BE2C (cell line): Measurements from ENCODE around the gene GPRASP2.

Experiments
- DNase-seq: peaks from one replicate; pipeline ENCODE4 v3.0.0-alpha.2; 2020
- H3K27me3 ChIP-seq: fragments of 250-450 bp; sonication (Bioruptor Pico); 2 replicates; pipeline ENCODE4 v1.5.1; 2020; ENCODE audit warnings: mild to moderate bottlenecking
- H3K36me3 ChIP-seq: fragments of 250-450 bp; sonication (Bioruptor Pico); 2 replicates; pipeline ENCODE4 v1.5.1; 2020; ENCODE audit warnings: mild to moderate bottlenecking
- H3K4me1 ChIP-seq: fragments of 250-450 bp; sonication (Bioruptor Pico); 2 replicates; pipeline ENCODE4 v1.5.1; 2020
- H3K4me3 ChIP-seq: 2 replicates; pipeline ENCODE4 v1.5.1; 2011; ENCODE audit warnings: low read depth, low read length
- H3K9me3 ChIP-seq: fragments of 250-450 bp; sonication (Bioruptor Pico); 2 replicates; pipeline ENCODE4 v1.5.1; 2020
- TF ChIP-seq, protein P1 (sequence below): IDR thresholded peaks from 2 replicates; pipeline ENCODE4 v1.5.1; 2012; ENCODE audit warnings: mild to moderate bottlenecking, low read depth, low read length

The GPRASP2 gene

DNA sequence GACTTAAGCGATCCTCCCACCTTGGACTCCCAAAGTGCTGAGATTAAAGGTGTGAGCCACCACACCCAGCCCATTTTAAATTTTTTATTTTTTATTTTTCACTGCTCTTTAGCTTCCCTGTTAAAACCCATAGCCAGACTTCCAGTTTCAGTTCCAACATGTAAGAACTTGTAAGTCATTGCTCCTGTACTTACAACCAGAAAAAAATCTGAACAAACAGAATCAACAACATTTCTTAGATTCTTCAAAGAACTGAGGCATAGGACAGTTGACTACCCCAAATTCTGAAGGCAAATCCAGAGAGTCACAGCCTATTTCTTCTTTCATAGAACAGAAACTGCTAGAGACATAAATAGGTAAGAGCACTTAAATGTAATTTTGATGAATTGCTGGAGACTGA, 16.4 kb downstream of the GPRASP2 start:
- TF ChIP-seq, protein P1, sequence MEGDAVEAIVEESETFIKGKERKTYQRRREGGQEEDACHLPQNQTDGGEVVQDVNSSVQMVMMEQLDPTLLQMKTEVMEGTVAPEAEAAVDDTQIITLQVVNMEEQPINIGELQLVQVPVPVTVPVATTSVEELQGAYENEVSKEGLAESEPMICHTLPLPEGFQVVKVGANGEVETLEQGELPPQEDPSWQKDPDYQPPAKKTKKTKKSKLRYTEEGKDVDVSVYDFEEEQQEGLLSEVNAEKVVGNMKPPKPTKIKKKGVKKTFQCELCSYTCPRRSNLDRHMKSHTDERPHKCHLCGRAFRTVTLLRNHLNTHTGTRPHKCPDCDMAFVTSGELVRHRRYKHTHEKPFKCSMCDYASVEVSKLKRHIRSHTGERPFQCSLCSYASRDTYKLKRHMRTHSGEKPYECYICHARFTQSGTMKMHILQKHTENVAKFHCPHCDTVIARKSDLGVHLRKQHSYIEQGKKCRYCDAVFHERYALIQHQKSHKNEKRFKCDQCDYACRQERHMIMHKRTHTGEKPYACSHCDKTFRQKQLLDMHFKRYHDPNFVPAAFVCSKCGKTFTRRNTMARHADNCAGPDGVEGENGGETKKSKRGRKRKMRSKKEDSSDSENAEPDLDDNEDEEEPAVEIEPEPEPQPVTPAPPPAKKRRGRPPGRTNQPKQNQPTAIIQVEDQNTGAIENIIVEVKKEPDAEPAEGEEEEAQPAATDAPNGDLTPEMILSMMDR = no peak
- H3K4me1 ChIP-seq = no peaks in the 10 kb centered on the region
- no peak for DNase-seq
- no peaks in the 10 kb centered on the region for H3K27me3 ChIP-seq
- H3K9me3 ChIP-seq = no peaks in the 10 kb centered on the region
- no peaks in the 10 kb centered on the region for H3K36me3 ChIP-seq
- no peak overlapping the region for H3K4me3 ChIP-seq

DNA sequence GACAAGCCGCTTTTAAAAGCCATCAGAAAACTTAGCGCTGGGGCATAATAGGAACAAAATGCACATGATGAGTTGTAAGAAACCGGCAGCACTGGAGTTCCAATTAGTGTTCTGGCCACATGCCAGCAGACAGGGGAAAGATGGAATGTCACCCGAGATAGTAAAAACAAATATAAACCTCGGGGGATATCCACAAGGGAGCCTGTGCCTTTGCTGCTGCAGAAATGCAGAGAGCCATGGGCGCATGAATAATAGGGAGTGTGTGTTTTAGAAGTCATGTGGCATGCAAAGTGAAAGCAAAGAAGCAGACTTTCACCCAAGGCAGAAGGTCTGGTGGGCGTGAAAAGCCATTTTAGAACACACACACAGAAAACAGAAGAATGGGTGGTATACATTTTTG, 27.4 kb downstream of the GPRASP2 start:
- Histone ChIP-seq H3K9me3 (no peaks in the 10 kb centered on the region), H3K4me3 (no peak overlapping the region), H3K27me3 (no peaks in the 10 kb centered on the region), H3K36me3 (no peaks in the 10 kb centered on the region), H3K4me1 (no peaks in the 10 kb centered on the region)
- peak; percentile 16 for DNase-seq
- TF ChIP-seq, protein P1 = no peak

DNA sequence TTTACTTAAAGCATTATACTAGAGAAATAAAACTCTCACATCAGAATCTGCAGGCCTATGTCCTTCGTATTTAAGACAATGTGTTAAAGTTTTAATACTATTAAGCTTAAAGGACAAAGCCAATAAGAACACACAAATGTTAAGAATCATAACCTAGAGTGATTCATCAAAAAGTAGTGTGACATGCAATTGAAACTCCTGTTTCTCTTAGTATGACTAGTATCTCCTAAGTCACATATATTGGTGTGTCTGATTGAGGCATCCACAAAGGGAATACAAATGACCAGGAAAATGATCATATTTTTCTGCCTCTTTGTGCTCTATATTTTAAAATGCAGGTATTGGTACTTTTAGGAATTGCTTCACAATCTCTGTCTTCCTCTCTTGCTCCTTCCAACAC, 32.1 kb downstream of the GPRASP2 start:
- Histone ChIP-seq H3K36me3 (no peaks in the 10 kb centered on the region), H3K4me1 (no peaks in the 10 kb centered on the region), H3K4me3 (no peak overlapping the region), H3K27me3 (no peaks in the 10 kb centered on the region), H3K9me3 (no peaks in the 10 kb centered on the region)
- DNase-seq = no peak
- TF ChIP-seq, protein P1 = no peak

DNA sequence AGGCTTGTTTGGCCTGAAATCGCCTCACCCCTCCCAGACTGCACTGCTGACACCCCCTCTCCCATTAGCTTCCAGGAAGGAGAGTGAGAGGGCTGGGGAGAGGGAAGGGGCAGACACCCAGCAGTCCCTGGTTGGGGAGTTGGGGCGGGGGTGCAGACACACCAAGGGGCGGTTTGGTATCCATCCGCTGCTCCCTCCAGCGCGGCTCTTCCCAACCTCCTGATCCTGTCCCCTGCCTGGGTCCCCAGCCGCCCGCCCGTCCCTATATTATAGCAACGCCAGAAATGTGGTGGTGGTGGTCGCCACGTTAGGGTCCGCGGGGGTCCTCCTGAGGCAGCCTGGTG, 33.2 kb downstream of the GPRASP2 start:
- DNase-seq = no peak

DNA sequence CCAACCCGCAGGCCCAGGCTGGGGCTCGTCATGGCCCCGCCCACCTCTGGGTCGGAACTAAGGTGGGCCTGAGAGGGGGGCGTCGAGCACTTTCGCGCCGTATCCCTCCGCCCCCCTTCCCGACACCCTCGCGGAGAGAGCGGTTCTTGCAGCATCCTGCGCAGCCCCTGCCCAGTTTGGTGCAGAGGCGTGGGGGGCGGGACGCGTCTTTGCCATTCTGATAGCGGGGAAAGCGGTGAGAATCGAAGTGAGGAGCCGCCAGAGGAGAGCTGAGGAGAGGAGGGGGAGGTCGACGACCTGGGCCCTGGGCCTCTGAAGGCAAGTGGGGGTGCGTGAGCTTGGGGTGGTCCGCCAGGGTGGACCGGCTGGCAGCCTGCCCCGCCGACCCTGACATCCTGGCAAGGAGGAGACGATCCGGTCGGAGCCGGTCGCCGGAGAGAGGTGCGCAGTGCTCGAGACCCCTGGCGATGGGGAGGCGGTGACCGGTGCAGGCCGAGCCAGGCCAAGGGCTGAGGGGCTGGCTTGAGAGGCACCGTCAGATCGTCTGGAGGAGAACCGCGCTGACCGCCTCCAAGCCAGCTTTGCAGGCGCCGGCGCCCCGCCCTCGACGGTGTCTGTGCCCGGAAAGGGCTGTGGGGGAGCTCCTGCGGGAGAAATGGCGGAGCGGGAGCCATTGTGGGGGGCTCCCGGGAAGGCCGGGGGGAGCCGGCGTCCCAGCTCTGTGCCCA, 33.8 kb downstream of the GPRASP2 start:
- no peaks in the 10 kb centered on the region for H3K36me3 ChIP-seq
- H3K4me3 ChIP-seq = peak overlapping the region; percentile 38
- no peak for DNase-seq
- no peaks in the 10 kb centered on the region for H3K4me1 ChIP-seq
- H3K9me3 ChIP-seq = no peaks in the 10 kb centered on the region
- H3K27me3 ChIP-seq = no peaks in the 10 kb centered on the region
- TF ChIP-seq, protein P1 = no peak

More for the DNA sequence above, 33.2 kb downstream of the GPRASP2 start:
- H3K4me3 ChIP-seq = no peak overlapping the region
- H3K9me3 ChIP-seq = no peaks in the 10 kb centered on the region
- no peaks in the 10 kb centered on the region for H3K27me3 ChIP-seq
- no peaks in the 10 kb centered on the region for H3K36me3 ChIP-seq
- no peaks in the 10 kb centered on the region for H3K4me1 ChIP-seq
- TF ChIP-seq, protein P1 = no peak

DNA sequence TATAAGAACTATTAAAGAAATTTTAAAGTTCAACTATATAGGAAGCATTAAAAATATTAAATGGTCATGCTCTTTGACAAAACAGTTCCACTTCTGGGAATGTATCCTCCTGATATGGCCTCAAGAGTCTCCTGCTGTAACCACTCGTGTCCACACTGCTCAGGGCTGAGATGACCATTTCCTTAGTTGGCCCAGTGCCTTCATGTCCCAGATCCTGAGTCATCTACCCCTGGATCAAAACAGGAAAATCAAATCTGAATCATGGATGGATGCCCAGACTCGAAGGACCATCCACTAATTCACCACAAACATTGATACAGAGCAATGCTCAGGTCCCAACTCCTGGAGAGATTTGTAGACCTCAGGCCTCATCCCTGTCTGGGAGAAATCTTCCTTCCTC, 53.0 kb downstream of the GPRASP2 start:
- H3K27me3 ChIP-seq = no peaks in the 10 kb centered on the region
- DNase-seq = no peak
- H3K9me3 ChIP-seq = no peaks in the 10 kb centered on the region
- no peaks in the 10 kb centered on the region for H3K36me3 ChIP-seq
- no peak overlapping the region for H3K4me3 ChIP-seq
- H3K4me1 ChIP-seq = no peaks in the 10 kb centered on the region
- TF ChIP-seq, protein P1 = no peak
